H9 (cell line): ENCODE results near the gene FHOD3. TPM values are rescaled to one million over a fixed set of nuclear protein-coding genes. Genes with fewer than 3 reads are reported as not detected.

ENCODE experiments used
- DNase-seq: peaks from one replicate; pipeline ENCODE4 v3.0.0-alpha.2; 2017
- H2AFZ ChIP-seq: one replicate; pipeline ENCODE4 v1.6.1; 2013; ENCODE audit warnings: mild to moderate bottlenecking, low read length, control low read depth, moderate library complexity
- H2AK5ac ChIP-seq: 2 replicates; pipeline ENCODE4 v1.6.1; 2013; ENCODE audit warnings: low read length, control low read depth, mixed read lengths; ENCODE audit not compliant: insufficient read length
- H2BK120ac ChIP-seq: one replicate; pipeline ENCODE4 v1.6.1; 2013; ENCODE audit warnings: low read depth, mild to moderate bottlenecking, low read length, control low read depth, inconsistent platforms; ENCODE audit not compliant: poor library complexity, severe bottlenecking
- H2BK12ac ChIP-seq: 2 replicates; pipeline ENCODE4 v1.6.1; 2013; ENCODE audit warnings: low read length, control low read depth, mixed read lengths, low read depth; ENCODE audit not compliant: insufficient read length
- H2BK15ac ChIP-seq: 2 replicates; pipeline ENCODE4 v1.6.1; 2013; ENCODE audit warnings: low read depth, low read length, control low read depth
- H2BK20ac ChIP-seq: one replicate; pipeline ENCODE4 v1.6.1; 2013; ENCODE audit warnings: low read depth, mild to moderate bottlenecking, low read length, control low read depth, inconsistent platforms; ENCODE audit not compliant: poor library complexity, severe bottlenecking
- H2BK5ac ChIP-seq: 2 replicates; pipeline ENCODE4 v1.6.1; 2013; ENCODE audit warnings: low read length, control low read depth, mixed read lengths; ENCODE audit not compliant: insufficient read length
- H3K14ac ChIP-seq: 2 replicates; pipeline ENCODE4 v1.6.1; 2013; ENCODE audit warnings: low read length, control low read depth; ENCODE audit not compliant: insufficient read depth
- H3K18ac ChIP-seq: 2 replicates; pipeline ENCODE4 v1.6.1; 2013; ENCODE audit warnings: low read depth, mild to moderate bottlenecking, mixed read lengths, low read length, control low read depth; ENCODE audit not compliant: insufficient read length
- H3K23ac ChIP-seq: 2 replicates; pipeline ENCODE4 v1.6.1; 2013; ENCODE audit warnings: low read length, control low read depth, mixed read lengths, low read depth; ENCODE audit not compliant: insufficient read length
- H3K23me2 ChIP-seq: 2 replicates; pipeline ENCODE4 v1.6.1; 2013; ENCODE audit warnings: low read depth, mild to moderate bottlenecking, mixed read lengths, low read length, control low read depth; ENCODE audit not compliant: insufficient read length, poor library complexity, severe bottlenecking
- H3K27ac ChIP-seq: 2 replicates; pipeline ENCODE4 v1.5.1; 2013; ENCODE audit warnings: low read length, control low read depth, mixed read lengths, low read depth; ENCODE audit not compliant: insufficient read length
- H3K27me3 ChIP-seq: 2 replicates; pipeline ENCODE4 v1.6.1; 2013; ENCODE audit warnings: low read length, control low read depth, inconsistent platforms; ENCODE audit not compliant: insufficient read depth
- H3K4ac ChIP-seq: 2 replicates; pipeline ENCODE4 v1.6.1; 2013; ENCODE audit warnings: low read depth, mild to moderate bottlenecking, control low read depth, inconsistent platforms, low read length, moderate library complexity
- H3K4me1 ChIP-seq: 2 replicates; pipeline ENCODE4 v1.6.1; 2013; ENCODE audit warnings: low read length, control low read depth, inconsistent platforms; ENCODE audit not compliant: insufficient read depth
- H3K4me2 ChIP-seq: 2 replicates; pipeline ENCODE4 v1.6.1; 2013; ENCODE audit warnings: low read length, control low read depth, mixed read lengths; ENCODE audit not compliant: insufficient read length, insufficient read depth
- H3K56ac ChIP-seq: 2 replicates; pipeline ENCODE4 v1.6.1; 2013; ENCODE audit warnings: low read depth, mild to moderate bottlenecking, mixed read lengths, low read length, control low read depth; ENCODE audit not compliant: insufficient read length
- H3K79me1 ChIP-seq: 2 replicates; pipeline ENCODE4 v1.6.1; 2013; ENCODE audit warnings: low read depth, mild to moderate bottlenecking, moderate library complexity, low read length, control low read depth, inconsistent platforms; ENCODE audit not compliant: insufficient read depth, poor library complexity, severe bottlenecking
- H3K79me2 ChIP-seq: 2 replicates; pipeline ENCODE4 v1.6.1; 2013; ENCODE audit warnings: low read length, control low read depth, inconsistent platforms; ENCODE audit not compliant: insufficient read depth
- H3K9ac ChIP-seq: 2 replicates; pipeline ENCODE4 v1.6.1; 2013; ENCODE audit warnings: low read length, control low read depth, mixed read lengths; ENCODE audit not compliant: insufficient read length; ENCODE audit errors: extremely low read depth
- H3K9me3 ChIP-seq: one replicate; pipeline ENCODE4 v1.6.1; 2013; ENCODE audit warnings: low read depth, low read length, inconsistent platforms; ENCODE audit not compliant: control insufficient read depth
- H3T11ph ChIP-seq: one replicate; pipeline ENCODE4 v1.6.1; 2013; ENCODE audit warnings: mild to moderate bottlenecking, low read length, control low read depth, inconsistent platforms
- H4K20me1 ChIP-seq: one replicate; pipeline ENCODE4 v1.6.1; 2013; ENCODE audit not compliant: control insufficient read depth, insufficient read length, insufficient read depth
- H4K5ac ChIP-seq: 2 replicates; pipeline ENCODE4 v1.6.1; 2013; ENCODE audit warnings: low read depth, mild to moderate bottlenecking, mixed read lengths, low read length, control low read depth; ENCODE audit not compliant: insufficient read length
- H4K8ac ChIP-seq: replicated peaks from 2 replicates; pipeline ENCODE4 v1.6.1; 2013; ENCODE audit warnings: low read length, control low read depth, mixed read lengths, low read depth; ENCODE audit not compliant: insufficient read length
- H4K91ac ChIP-seq: 2 replicates; pipeline ENCODE4 v1.6.1; 2013; ENCODE audit warnings: low read depth, mild to moderate bottlenecking, moderate library complexity, mixed read lengths, low read length, control low read depth; ENCODE audit not compliant: insufficient read length
- H3K27ac Mint-ChIP-seq, 3 experiments: 2 replicates in 2 of 3; 3 replicates in 1 of 3; pipeline ENCODE4 v1.8.0; 2020 to 2021; ENCODE audit warnings: mixed read lengths in 3 of 3, mild to moderate bottlenecking in 1 of 3, moderate library complexity in 1 of 3
- H3K27me3 Mint-ChIP-seq: 2 replicates; pipeline ENCODE4 v1.8.0; 2021; ENCODE audit warnings: low read depth, mild to moderate bottlenecking, moderate library complexity, mixed read lengths
- H3K36me3 Mint-ChIP-seq, 3 experiments: 2 replicates in 2 of 3; 3 replicates in 1 of 3; pipeline ENCODE4 v1.8.0; 2020 to 2021; ENCODE audit warnings: low read depth in 3 of 3, mixed read lengths in 3 of 3; ENCODE audit not compliant: insufficient read depth in 1 of 3
- H3K4me1 Mint-ChIP-seq, 2 experiments: 2 replicates each; pipeline ENCODE4 v1.8.0; 2020; ENCODE audit warnings: mixed read lengths in 2 of 2
- H3K4me3 Mint-ChIP-seq, 2 experiments: 2 replicates in 1 of 2; 3 replicates in 1 of 2; pipeline ENCODE4 v1.8.0; 2020 to 2021; ENCODE audit warnings: mild to moderate bottlenecking in 2 of 2, mixed read lengths in 2 of 2, moderate library complexity in 1 of 2
- H3K9me3 Mint-ChIP-seq, 2 experiments: 2 replicates in 1 of 2; 3 replicates in 1 of 2; pipeline ENCODE4 v1.8.0; 2020; ENCODE audit warnings: mild to moderate bottlenecking in 2 of 2, mixed read lengths in 2 of 2, moderate library complexity in 1 of 2
- WGBS: extraction: QIAGEN DNeasy Blood & Tissue Kit; methylation state at CpG from one replicate; pipeline ENCODE4 v1.1.7; 2013; ENCODE audit warnings: missing lambda C conversion rate, low lambda C conversion rate, mixed read lengths; ENCODE audit not compliant: insufficient read length; ENCODE audit errors: extremely low coverage; 5-methylcytosine and 5-hydroxymethylcytosine counted together
- total RNA-seq: library from RNA; stranded (reverse); gene quantifications from 2 replicates; pipeline ENCODE4 v1.2.1, GENCODE V29; 2021
- TF ChIP-seq, protein P1 (sequence below): fragments of 200-600 bp; sonication (generic); conservative IDR thresholded peaks from 3 replicates; pipeline ENCODE4 v1.8.0; 2021; ENCODE audit warnings: antibody characterized with exemption, mild to moderate bottlenecking

FHOD3 gene
- total RNA-seq, 1 experiment from 2014 or later: 8.0 TPM

GRCh38 chr18:36302676-36303075 is 5.2 kb downstream of the FHOD3 start:
- no peak overlapping the region for H3K4me2 ChIP-seq
- H3K9me3 Mint-ChIP-seq: no peaks in the 10 kb centered on the region
- no peak overlapping the region for H4K8ac ChIP-seq
- H3K9ac ChIP-seq: no peak overlapping the region
- TF ChIP-seq, protein P1, sequence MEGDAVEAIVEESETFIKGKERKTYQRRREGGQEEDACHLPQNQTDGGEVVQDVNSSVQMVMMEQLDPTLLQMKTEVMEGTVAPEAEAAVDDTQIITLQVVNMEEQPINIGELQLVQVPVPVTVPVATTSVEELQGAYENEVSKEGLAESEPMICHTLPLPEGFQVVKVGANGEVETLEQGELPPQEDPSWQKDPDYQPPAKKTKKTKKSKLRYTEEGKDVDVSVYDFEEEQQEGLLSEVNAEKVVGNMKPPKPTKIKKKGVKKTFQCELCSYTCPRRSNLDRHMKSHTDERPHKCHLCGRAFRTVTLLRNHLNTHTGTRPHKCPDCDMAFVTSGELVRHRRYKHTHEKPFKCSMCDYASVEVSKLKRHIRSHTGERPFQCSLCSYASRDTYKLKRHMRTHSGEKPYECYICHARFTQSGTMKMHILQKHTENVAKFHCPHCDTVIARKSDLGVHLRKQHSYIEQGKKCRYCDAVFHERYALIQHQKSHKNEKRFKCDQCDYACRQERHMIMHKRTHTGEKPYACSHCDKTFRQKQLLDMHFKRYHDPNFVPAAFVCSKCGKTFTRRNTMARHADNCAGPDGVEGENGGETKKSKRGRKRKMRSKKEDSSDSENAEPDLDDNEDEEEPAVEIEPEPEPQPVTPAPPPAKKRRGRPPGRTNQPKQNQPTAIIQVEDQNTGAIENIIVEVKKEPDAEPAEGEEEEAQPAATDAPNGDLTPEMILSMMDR: no peak
- H4K20me1 ChIP-seq: no peaks in the 10 kb centered on the region
- H4K5ac ChIP-seq: no peak overlapping the region
- no peak overlapping the region for H3K56ac ChIP-seq
- no peaks in the 10 kb centered on the region for H3K79me2 ChIP-seq
- H3K27me3 ChIP-seq: peaks cover 4% of the 10 kb centered on the region; the same call in 1 of the 2 replicates
- no peak overlapping the region for H2BK15ac ChIP-seq
- H3K4me3 Mint-ChIP-seq: no peak overlapping the region
- no peak overlapping the region for H2AK5ac ChIP-seq
- H3K4me1 Mint-ChIP-seq: peaks cover 9 to 24% of the 10 kb centered on the region in 2 experiments
- no peaks in the 10 kb centered on the region for H3K4me1 ChIP-seq
- H3K79me1 ChIP-seq: no peaks in the 10 kb centered on the region
- H3K14ac ChIP-seq: no peak overlapping the region
- H4K91ac ChIP-seq: no peak overlapping the region
- H2BK120ac ChIP-seq: no peak overlapping the region
- no peak for DNase-seq
- H2AFZ ChIP-seq: no peak overlapping the region
- peaks cover 0 to 3% (median 0%) of the 10 kb centered on the region in 3 experiments; a peak in 3 of 7 replicates for H3K36me3 Mint-ChIP-seq
- H3K4ac ChIP-seq: no peak overlapping the region
- no CpG with 5 or more reads among the region's 2 CpGs for WGBS
- no peak overlapping the region for H3K18ac ChIP-seq
- H3K27ac Mint-ChIP-seq: no peak overlapping the region
- no peak overlapping the region for H2BK5ac ChIP-seq
- H3K23me2 ChIP-seq: peaks cover 8% of the 10 kb centered on the region
- H2BK12ac ChIP-seq: no peak overlapping the region
- no peak overlapping the region for H2BK20ac ChIP-seq
- H3T11ph ChIP-seq: no peak overlapping the region
- no peak overlapping the region for H3K23ac ChIP-seq
- no peak overlapping the region for H3K27ac ChIP-seq
- H3K9me3 ChIP-seq: no peaks in the 10 kb centered on the region
- H3K27me3 Mint-ChIP-seq: peaks cover 47% of the 10 kb centered on the region
